A673 (cell line): ENCODE results near the gene UVRAG.

ENCODE experiments used
- EZH2 ChIP-seq: fragments of 200-600 bp; sonication (generic); IDR thresholded peaks from 2 replicates; pipeline ENCODE4 v1.6.1; 2017; ENCODE audit warnings: borderline replicate concordance, low read depth, mild to moderate bottlenecking, mixed read lengths, antibody characterized with exemption, low read length; ENCODE audit not compliant: poor library complexity, severe bottlenecking
- TF ChIP-seq, protein P1 (sequence below): fragments of 300-800, 200-600 bp; sonication (generic); conservative IDR thresholded peaks from 2 replicates; pipeline ENCODE4 v1.5.1; 2017; ENCODE audit warnings: low read depth, mild to moderate bottlenecking, antibody characterized with exemption, low read length, moderate library complexity, mixed read lengths

DNA sequence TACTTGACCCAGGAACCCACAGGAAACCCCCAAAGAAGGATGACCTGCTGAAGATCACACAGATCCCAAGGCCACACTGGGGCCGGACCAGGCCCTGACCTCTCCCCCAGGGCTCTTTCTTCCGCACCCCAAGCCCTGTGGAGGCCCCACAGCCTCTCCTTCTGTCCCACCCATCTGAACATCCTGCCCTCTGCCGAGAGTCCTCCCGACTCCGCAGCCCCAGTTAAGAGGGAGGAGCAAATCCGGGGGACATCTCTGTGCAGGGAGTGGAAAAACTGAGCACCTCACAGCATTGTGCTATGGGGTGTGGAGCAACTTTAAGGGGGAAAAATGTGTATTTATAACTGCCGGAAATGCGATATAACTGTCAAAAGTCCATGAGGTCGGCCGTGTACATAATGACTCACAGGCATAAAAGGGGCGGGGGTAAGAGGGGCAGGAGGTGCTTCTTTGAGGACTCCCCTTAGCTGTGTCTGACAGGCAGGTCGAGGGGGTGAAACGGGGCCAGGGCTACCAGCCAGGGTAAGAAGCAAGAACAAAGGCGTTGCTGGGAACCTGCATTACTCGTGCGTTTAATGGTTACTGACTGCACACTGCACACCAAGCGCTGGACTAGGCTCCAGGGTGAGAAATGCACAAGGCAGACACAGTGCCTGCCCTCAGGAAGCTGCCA lies 334.1 kb downstream of the UVRAG start:
- no peak for TF ChIP-seq EZH2
- TF ChIP-seq, protein P1, sequence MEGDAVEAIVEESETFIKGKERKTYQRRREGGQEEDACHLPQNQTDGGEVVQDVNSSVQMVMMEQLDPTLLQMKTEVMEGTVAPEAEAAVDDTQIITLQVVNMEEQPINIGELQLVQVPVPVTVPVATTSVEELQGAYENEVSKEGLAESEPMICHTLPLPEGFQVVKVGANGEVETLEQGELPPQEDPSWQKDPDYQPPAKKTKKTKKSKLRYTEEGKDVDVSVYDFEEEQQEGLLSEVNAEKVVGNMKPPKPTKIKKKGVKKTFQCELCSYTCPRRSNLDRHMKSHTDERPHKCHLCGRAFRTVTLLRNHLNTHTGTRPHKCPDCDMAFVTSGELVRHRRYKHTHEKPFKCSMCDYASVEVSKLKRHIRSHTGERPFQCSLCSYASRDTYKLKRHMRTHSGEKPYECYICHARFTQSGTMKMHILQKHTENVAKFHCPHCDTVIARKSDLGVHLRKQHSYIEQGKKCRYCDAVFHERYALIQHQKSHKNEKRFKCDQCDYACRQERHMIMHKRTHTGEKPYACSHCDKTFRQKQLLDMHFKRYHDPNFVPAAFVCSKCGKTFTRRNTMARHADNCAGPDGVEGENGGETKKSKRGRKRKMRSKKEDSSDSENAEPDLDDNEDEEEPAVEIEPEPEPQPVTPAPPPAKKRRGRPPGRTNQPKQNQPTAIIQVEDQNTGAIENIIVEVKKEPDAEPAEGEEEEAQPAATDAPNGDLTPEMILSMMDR = no peak
